HG03457 (cell line): Measurements from ENCODE around the gene ASIC4.
A peak's percentile ranks its signal among the peaks of the same experiment; 100 is the strongest.

ENCODE experiments used
- ATAC-seq: cut with Tn5 transposase; IDR thresholded peaks from one replicate; pipeline ENCODE4 v1.9.1; 2021; ENCODE audit warnings: moderate number of reproducible peaks; ENCODE audit not compliant: unreplicated experiment

The ASIC4 gene

GRCh38 chr2:219532378-219532649, 18.0 kb downstream of the ASIC4 start:
- ATAC-seq: no peak

GRCh38 chr2:219533930-219534661, 19.8 kb downstream of the ASIC4 start:
- no peak for ATAC-seq

- ATAC-seq: no peak
These were observed 22.1 kb downstream of the ASIC4 start for GRCh38 chr2:219536425-219536824.

- ATAC-seq: no peak
These were observed 22.7 kb downstream of the ASIC4 start for GRCh38 chr2:219536967-219537366.

GRCh38 chr2:219537657-219538488, 23.6 kb downstream of the ASIC4 start:
- ATAC-seq: no peak

- ATAC-seq: no peak
These were observed 24.2 kb downstream of the ASIC4 start for GRCh38 chr2:219538504-219538951.

GRCh38 chr2:219538956-219539788, 24.9 kb downstream of the ASIC4 start:
- no peak for ATAC-seq

- ATAC-seq: no peak
These were observed 25.8 kb downstream of the ASIC4 start for GRCh38 chr2:219539926-219540678.

- ATAC-seq: no peak
These were observed 26.7 kb downstream of the ASIC4 start for GRCh38 chr2:219540784-219541504.

- peak; percentile 42 for ATAC-seq
These were observed 27.4 kb downstream of the ASIC4 start for GRCh38 chr2:219541611-219542180.

GRCh38 chr2:219542931-219543595, 28.8 kb downstream of the ASIC4 start:
- ATAC-seq: peak; percentile 19

- ATAC-seq: peak; percentile 68
These were observed 29.5 kb downstream of the ASIC4 start, which contains the start of the genes CHPF and TMEM198 for GRCh38 chr2:219543596-219544358. Gene CHPF, minus strand, starts transcription at chr2:219543809. Its CDS starts 271 bp downstream, at chr2:219543538. Gene TMEM198, plus strand, starts transcription at chr2:219544028. Its CDS starts 700 bp downstream, at chr2:219544728.

- ATAC-seq: no peak
These were observed 30.3 kb downstream of the ASIC4 start for GRCh38 chr2:219544567-219544966.

GRCh38 chr2:219545295-219545942, 31.1 kb downstream of the ASIC4 start:
- ATAC-seq: no peak

- ATAC-seq: no peak
These were observed 31.7 kb downstream of the ASIC4 start for GRCh38 chr2:219545943-219546352.

- ATAC-seq: no peak
These were observed 33.3 kb downstream of the ASIC4 start for GRCh38 chr2:219547621-219548020.

- no peak for ATAC-seq
These were observed 34.7 kb downstream of the ASIC4 start for GRCh38 chr2:219548990-219549389.

GRCh38 chr2:219549619-219550018, 35.3 kb downstream of the ASIC4 start:
- ATAC-seq: no peak
